Stimulated activated naive CD8-positive, alpha-beta T cell treated with anti-CD3 and anti-CD28 coated beads, Interleukin-15, Interleukin-2, amounts not matched to agents 100 ng/mL and 50 ng/mL, for 24 hours (primary cell): Measurements from ENCODE around the gene MSRB3.

ENCODE experiments used
- H3K27ac Mint-ChIP-seq: one replicate; pipeline ENCODE4 v1.8.0; 2021; ENCODE audit warnings: mild to moderate bottlenecking, mixed read lengths
- H3K27me3 Mint-ChIP-seq: one replicate; pipeline ENCODE4 v1.8.0; 2021; ENCODE audit warnings: mixed read lengths
- H3K36me3 Mint-ChIP-seq: one replicate; pipeline ENCODE4 v1.8.0; 2021; ENCODE audit warnings: low read depth, mixed read lengths
- H3K4me1 Mint-ChIP-seq: one replicate; pipeline ENCODE4 v1.8.0; 2021; ENCODE audit warnings: low read depth, mixed read lengths
- H3K4me3 Mint-ChIP-seq: one replicate; pipeline ENCODE4 v1.8.0; 2021; ENCODE audit warnings: mild to moderate bottlenecking, mixed read lengths
- H3K9me3 Mint-ChIP-seq: one replicate; pipeline ENCODE4 v1.8.0; 2021; ENCODE audit warnings: mixed read lengths

MSRB3 gene

DNA sequence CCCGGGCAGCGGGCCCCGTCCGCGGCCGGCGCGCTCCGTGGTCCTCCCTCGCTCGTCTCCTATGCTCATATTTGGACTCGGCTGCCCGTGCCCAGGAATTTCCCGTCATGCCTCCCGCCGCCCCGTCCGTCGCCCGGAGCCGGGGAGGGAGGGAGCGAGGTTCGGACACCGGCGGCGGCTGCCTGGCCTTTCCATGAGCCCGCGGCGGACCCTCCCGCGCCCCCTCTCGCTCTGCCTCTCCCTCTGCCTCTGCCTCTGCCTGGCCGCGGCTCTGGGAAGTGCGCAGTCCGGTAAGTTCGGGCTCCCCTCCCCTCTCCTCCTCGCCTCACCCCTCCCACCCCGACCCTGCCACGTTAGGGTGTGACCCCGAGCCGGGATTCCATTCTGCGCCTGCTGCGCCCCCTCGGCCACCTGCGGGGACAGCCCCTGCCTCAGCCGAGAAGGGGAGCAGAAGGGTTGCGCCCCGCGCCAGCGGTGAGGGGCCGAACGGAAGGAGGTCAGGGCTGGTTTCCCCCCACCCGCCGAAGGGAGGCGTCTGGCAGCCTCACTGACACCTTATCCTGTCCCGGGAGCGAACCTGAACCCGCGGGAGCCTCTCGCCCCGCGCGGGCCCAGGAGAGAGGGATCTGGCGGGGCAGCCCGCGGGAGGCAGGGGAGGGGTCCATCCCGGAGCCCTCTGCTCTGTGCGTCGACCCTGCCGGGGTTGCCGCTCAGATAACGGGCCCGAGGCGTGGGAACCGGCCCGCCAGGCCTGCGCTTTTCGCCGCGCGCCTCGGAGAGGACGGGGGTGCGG, at the start of gene MSRB3:
TSS of gene MSRB3 (plus strand) at position 108 of the 793 bp plus-strand sequence. CDS start 29,897 bp downstream, outside the sequence.
- no peaks in the 10 kb centered on the region for H3K9me3 Mint-ChIP-seq
- peaks cover 6% of the 10 kb centered on the region for H3K4me1 Mint-ChIP-seq
- peak within 1 kb of the TSS; percentile 61 for H3K4me3 Mint-ChIP-seq
- peaks cover 56% of the 10 kb centered on the region for H3K27me3 Mint-ChIP-seq
- H3K36me3 Mint-ChIP-seq: no peaks in the 10 kb centered on the region
- no peak within 1 kb of the TSS for H3K27ac Mint-ChIP-seq

GRCh38 chr12:65229441-65229840, 49.0 kb upstream of the MSRB3 start:
- peaks cover 54% of the 10 kb centered on the region for H3K36me3 Mint-ChIP-seq
- no peak overlapping the region for H3K4me3 Mint-ChIP-seq
- peaks cover 42% of the 10 kb centered on the region for H3K4me1 Mint-ChIP-seq
- no peak overlapping the region for H3K27ac Mint-ChIP-seq
- peaks cover 11% of the 10 kb centered on the region for H3K9me3 Mint-ChIP-seq
- no peaks in the 10 kb centered on the region for H3K27me3 Mint-ChIP-seq

DNA sequence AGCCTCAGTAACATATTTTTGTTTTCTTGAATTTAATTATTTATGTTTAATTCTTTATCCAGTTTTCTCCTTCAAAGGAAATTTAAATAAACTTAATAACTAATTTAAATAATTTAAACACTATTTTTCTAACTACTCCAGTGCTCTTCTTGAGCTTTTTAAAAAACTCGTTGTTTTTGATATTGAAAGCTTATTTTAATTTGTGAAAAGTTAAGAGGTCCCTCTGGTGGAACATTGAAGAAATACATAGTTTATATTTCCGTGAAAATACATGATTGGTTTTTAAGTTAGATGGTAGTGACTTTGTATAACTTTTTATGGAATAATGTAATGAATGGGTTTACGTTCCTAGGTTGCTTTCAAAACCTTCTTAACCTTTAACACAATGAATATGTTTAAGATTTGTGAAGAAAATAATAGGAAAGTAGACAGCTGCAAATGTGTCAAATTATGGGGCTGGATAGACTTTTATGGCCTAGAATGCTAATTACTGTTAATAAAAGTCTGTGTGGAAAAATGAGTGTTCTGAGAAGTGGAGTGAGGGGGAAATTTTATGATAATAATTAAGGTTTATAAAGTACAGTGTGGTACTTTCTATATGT, 45.9 kb upstream of the MSRB3 start:
- Mint-ChIP-seq H3K36me3 (peaks cover 29% of the 10 kb centered on the region), H3K4me1 (peaks cover 14% of the 10 kb centered on the region), H3K9me3 (peaks cover 8% of the 10 kb centered on the region), H3K27me3 (no peaks in the 10 kb centered on the region), H3K4me3 (no peak overlapping the region), H3K27ac (no peak overlapping the region)

GRCh38 chr12:65237153-65237552, 41.3 kb upstream of the MSRB3 start:
- H3K4me1 Mint-ChIP-seq: peaks cover 6% of the 10 kb centered on the region
- H3K27me3 Mint-ChIP-seq: no peaks in the 10 kb centered on the region
- no peak overlapping the region for H3K27ac Mint-ChIP-seq
- H3K9me3 Mint-ChIP-seq: no peaks in the 10 kb centered on the region
- peaks cover 27% of the 10 kb centered on the region for H3K36me3 Mint-ChIP-seq
- no peak overlapping the region for H3K4me3 Mint-ChIP-seq

- Mint-ChIP-seq H3K27ac (no peak overlapping the region), H3K4me1 (no peaks in the 10 kb centered on the region), H3K27me3 (no peaks in the 10 kb centered on the region), H3K4me3 (no peak overlapping the region), H3K36me3 (peaks cover 41% of the 10 kb centered on the region), H3K9me3 (no peaks in the 10 kb centered on the region)
These were observed 39.9 kb upstream of the MSRB3 start for GRCh38 chr12:65238609-65239008.

GRCh38 chr12:65248656-65249633, 29.5 kb upstream of the MSRB3 start:
- H3K36me3 Mint-ChIP-seq: peaks cover 40% of the 10 kb centered on the region
- H3K27ac Mint-ChIP-seq: peak overlapping the region; percentile 86
- peak overlapping the region; percentile 33 for H3K4me3 Mint-ChIP-seq
- H3K27me3 Mint-ChIP-seq: no peaks in the 10 kb centered on the region
- peaks cover 17% of the 10 kb centered on the region for H3K4me1 Mint-ChIP-seq
- no peaks in the 10 kb centered on the region for H3K9me3 Mint-ChIP-seq

- Mint-ChIP-seq H3K27me3 (peaks cover 3% of the 10 kb centered on the region), H3K36me3 (peaks cover 23% of the 10 kb centered on the region), H3K27ac (no peak overlapping the region), H3K4me3 (no peak overlapping the region), H3K9me3 (no peaks in the 10 kb centered on the region), H3K4me1 (peaks cover 17% of the 10 kb centered on the region)
These were observed 26.0 kb upstream of the MSRB3 start for GRCh38 chr12:65252515-65252914.

DNA sequence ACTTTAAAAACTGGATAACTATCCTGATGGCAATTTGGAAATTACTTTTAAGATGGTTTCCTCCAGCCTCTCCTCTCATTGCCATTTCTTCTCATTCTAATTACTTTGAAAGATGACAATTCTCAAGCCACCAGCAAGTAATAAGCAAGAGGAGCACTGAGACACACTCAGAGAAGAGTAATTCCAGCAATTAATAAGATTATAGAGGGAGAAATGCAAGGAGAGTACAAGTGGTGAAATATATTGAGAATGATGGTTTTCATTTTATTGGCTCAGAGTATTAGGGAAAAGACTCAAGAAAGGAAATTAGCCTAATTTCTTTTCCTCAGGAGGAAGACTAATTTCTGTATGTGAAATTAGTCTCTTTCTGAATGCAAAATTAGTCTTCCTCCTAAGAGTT, 20.5 kb upstream of the MSRB3 start:
- H3K27ac Mint-ChIP-seq: no peak overlapping the region
- H3K36me3 Mint-ChIP-seq: no peaks in the 10 kb centered on the region
- H3K4me1 Mint-ChIP-seq: no peaks in the 10 kb centered on the region
- peaks cover 18% of the 10 kb centered on the region for H3K27me3 Mint-ChIP-seq
- H3K4me3 Mint-ChIP-seq: no peak overlapping the region
- H3K9me3 Mint-ChIP-seq: no peaks in the 10 kb centered on the region

DNA sequence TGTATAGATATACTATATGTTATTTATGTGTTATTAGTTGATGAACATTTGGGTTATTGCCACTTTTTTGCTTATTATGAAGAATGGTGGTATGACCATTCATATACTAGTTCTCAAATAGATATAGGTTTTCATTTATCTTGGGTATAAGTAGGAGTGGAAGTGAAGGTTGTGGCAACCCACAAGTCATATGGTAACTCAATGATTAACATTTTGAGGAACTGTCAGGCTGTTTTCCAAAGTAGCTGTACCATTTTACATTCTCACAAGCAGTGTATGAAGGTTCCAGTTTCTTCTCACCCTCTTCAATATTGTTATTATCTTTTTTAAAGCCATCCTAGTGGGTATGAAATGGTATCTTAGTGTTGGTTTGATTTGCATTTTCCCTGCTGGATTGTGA, 19.0 kb upstream of the MSRB3 start:
- H3K4me3 Mint-ChIP-seq: no peak overlapping the region
- H3K36me3 Mint-ChIP-seq: no peaks in the 10 kb centered on the region
- no peak overlapping the region for H3K27ac Mint-ChIP-seq
- H3K4me1 Mint-ChIP-seq: no peaks in the 10 kb centered on the region
- peaks cover 18% of the 10 kb centered on the region for H3K27me3 Mint-ChIP-seq
- H3K9me3 Mint-ChIP-seq: no peaks in the 10 kb centered on the region

- no peaks in the 10 kb centered on the region for H3K36me3 Mint-ChIP-seq
- H3K9me3 Mint-ChIP-seq: no peaks in the 10 kb centered on the region
- no peaks in the 10 kb centered on the region for H3K4me1 Mint-ChIP-seq
- no peak overlapping the region for H3K27ac Mint-ChIP-seq
- no peak overlapping the region for H3K4me3 Mint-ChIP-seq
- H3K27me3 Mint-ChIP-seq: peaks cover 34% of the 10 kb centered on the region
These were observed 14.7 kb upstream of the MSRB3 start for GRCh38 chr12:65263777-65264176.

- H3K27ac Mint-ChIP-seq: no peak overlapping the region
- H3K4me3 Mint-ChIP-seq: no peak overlapping the region
- no peaks in the 10 kb centered on the region for H3K36me3 Mint-ChIP-seq
- H3K27me3 Mint-ChIP-seq: peaks cover 28% of the 10 kb centered on the region
- H3K9me3 Mint-ChIP-seq: no peaks in the 10 kb centered on the region
- no peaks in the 10 kb centered on the region for H3K4me1 Mint-ChIP-seq
These were observed 12.1 kb upstream of the MSRB3 start for GRCh38 chr12:65266408-65266807.

GRCh38 chr12:65269603-65270002, 8.9 kb upstream of the MSRB3 start:
- Mint-ChIP-seq H3K27ac (no peak overlapping the region), H3K4me3 (no peak overlapping the region), H3K36me3 (no peaks in the 10 kb centered on the region), H3K9me3 (no peaks in the 10 kb centered on the region), H3K27me3 (peaks cover 37% of the 10 kb centered on the region), H3K4me1 (no peaks in the 10 kb centered on the region)

DNA sequence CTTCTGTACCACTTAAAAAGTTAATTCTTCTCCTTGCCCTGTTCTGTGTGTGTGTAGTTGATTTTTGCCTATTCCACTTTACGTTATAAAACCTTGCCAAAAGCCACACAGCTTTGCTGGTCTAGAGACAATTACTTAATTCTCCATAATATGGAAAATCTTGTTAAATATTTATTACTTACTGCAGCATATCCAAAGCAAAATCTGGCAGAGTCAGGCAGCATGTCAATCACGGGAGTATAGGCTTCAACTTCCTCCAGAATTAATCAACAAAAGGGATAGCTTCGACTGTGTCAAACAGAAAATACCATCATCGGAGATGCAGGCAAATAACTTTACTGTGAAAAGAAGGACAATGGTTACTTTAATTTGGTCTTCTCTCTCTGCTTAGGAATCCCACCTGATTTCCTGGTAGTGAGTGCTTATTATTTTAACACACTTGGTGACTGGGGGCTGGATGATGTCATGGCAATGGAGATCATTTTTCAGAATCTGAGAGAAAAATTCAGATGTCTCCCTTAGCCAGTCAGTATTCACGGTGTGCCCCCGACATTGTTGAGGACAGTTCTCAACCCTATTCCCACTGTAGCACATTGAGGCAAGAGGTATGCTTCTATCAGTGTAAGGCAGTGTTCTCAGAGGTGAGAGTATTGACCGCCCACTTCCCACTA, 3.7 kb upstream of the MSRB3 start:
- Mint-ChIP-seq H3K4me1 (peaks cover 4% of the 10 kb centered on the region), H3K27ac (no peak overlapping the region), H3K27me3 (peaks cover 35% of the 10 kb centered on the region), H3K36me3 (no peaks in the 10 kb centered on the region), H3K9me3 (no peaks in the 10 kb centered on the region), H3K4me3 (no peak overlapping the region)

GRCh38 chr12:65275627-65276026, 2.9 kb upstream of the MSRB3 start:
- Mint-ChIP-seq H3K36me3 (no peaks in the 10 kb centered on the region), H3K27ac (no peak overlapping the region), H3K4me3 (no peak overlapping the region), H3K27me3 (peaks cover 38% of the 10 kb centered on the region), H3K4me1 (peaks cover 6% of the 10 kb centered on the region), H3K9me3 (no peaks in the 10 kb centered on the region)
